ENCODE measurements around the gene NSD1.

DNA sequence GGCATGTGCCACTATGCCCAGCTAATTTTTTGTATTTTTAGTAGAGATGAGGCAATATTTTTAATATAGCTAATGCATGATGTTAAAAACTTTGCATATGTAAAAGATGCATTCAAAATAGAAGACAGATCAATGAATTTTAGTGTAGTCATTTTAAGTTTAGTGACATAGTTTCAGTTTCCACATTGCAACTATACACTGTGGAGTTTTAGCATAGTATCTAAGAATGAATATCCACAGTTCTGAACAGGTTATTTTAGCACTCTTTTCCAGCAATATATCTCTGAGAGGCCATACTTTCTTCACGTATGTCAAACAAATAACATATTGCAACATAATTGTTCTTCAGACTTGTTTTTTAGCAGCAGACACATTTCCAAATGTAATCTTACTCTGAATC is 130.6 kb downstream of the NSD1 start:
- TF ChIP-seq, protein P1, sequence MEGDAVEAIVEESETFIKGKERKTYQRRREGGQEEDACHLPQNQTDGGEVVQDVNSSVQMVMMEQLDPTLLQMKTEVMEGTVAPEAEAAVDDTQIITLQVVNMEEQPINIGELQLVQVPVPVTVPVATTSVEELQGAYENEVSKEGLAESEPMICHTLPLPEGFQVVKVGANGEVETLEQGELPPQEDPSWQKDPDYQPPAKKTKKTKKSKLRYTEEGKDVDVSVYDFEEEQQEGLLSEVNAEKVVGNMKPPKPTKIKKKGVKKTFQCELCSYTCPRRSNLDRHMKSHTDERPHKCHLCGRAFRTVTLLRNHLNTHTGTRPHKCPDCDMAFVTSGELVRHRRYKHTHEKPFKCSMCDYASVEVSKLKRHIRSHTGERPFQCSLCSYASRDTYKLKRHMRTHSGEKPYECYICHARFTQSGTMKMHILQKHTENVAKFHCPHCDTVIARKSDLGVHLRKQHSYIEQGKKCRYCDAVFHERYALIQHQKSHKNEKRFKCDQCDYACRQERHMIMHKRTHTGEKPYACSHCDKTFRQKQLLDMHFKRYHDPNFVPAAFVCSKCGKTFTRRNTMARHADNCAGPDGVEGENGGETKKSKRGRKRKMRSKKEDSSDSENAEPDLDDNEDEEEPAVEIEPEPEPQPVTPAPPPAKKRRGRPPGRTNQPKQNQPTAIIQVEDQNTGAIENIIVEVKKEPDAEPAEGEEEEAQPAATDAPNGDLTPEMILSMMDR (IDR thresholded peaks at IDR 0.05) = no peak
- TF ChIP-seq POLR2A (IDR thresholded peaks at IDR 0.05) = no peak

All from gastroesophageal sphincter (tissue), 3 donors.